ENCODE results near the gene NOL9. TPM values are rescaled to one million over a fixed set of nuclear protein-coding genes. Genes with fewer than 3 reads are reported as not detected.
"Not testable (repeated sequence)": the region's sequence is repeated elsewhere in the genome, so short reads cannot be mapped to it uniquely, and the experiment has no call there.

The NOL9 gene
- total and polyA plus RNA-seq, 2 donors (not counting 3 experiments of a cell fraction or from before 2014, with no cell fraction given): 14.1 to 42.9 TPM

GRCh38 chr1:6600410-6601048, 46.2 kb upstream of the NOL9 start:
- dilution Hi-C loops (cut with MboI; ENCODE audit: extremely low pct_ligation_motif_present, low sequenced_read_pairs): no loop called here
- H3K36me3 ChIP-seq (ENCODE audit: control insufficient read depth in 2 of 2, extremely low read depth in 1 of 2, insufficient read depth in 2 of 2, low read length in 2 of 2): peaks cover 2 to 20% of the 10 kb centered on the region in 2 experiments
- H3K4me2 ChIP-seq (ENCODE audit: insufficient read depth, low read length): peak overlapping the region; percentile 87
- no peaks in the 10 kb centered on the region for H3K9me1 ChIP-seq (replicated peaks; ENCODE audit: control insufficient read depth, extremely low read depth, insufficient read depth, low read length)
- no peak for FAIRE-seq
- H3K27ac ChIP-seq (ENCODE audit: insufficient read depth, low read depth, low read length): peak overlapping the region; percentile 78
- H3K4me1 ChIP-seq (ENCODE audit: control insufficient read depth, extremely low read depth, insufficient read depth, low read length): peaks cover 23% of the 10 kb centered on the region
- H3K9ac ChIP-seq (replicated peaks; ENCODE audit: extremely low read depth, insufficient read depth, low read length): peak overlapping the region; percentile 73
- POLR2A ChIA-PET: interaction anchor here (1.1 to 1.4 kb wide), 2 partner anchors 11 to 20 kb away, joined by 4 to 6 read pairs; partner anchors contain the start of gene ZBTB48
- TF ChIP-seq FOS (IDR thresholded peaks at IDR 0.05; ENCODE audit: borderline replicate concordance, insufficient read depth, low read length) (no peak), POLR2AphosphoS5 (IDR thresholded peaks at IDR 0.05; ENCODE audit: insufficient read depth, low read depth, low read length) (no peak), JUN (IDR thresholded peaks at IDR 0.05; ENCODE audit: borderline replicate concordance, insufficient read depth, insufficient read length, low read depth) (no peak), EZH2 (IDR thresholded peaks at IDR 0.05; ENCODE audit: borderline replicate concordance, low read depth, low read length, severe bottlenecking) (no peak), CTCF (IDR thresholded peaks at IDR 0.05; ENCODE audit: extremely low read depth in 1 of 2, insufficient read depth in 1 of 2, low read depth in 1 of 2, low read length in 2 of 2) (no peak), GATA2 (IDR thresholded peaks at IDR 0.05; ENCODE audit: insufficient read depth, insufficient read length, low read depth, low read length) (no peak), POLR2A (IDR thresholded peaks at IDR 0.05; ENCODE audit: low read depth, low read length) (no peak), MYC (IDR thresholded peaks at IDR 0.05; ENCODE audit: low read depth, low read length) (no peak), MAX (IDR thresholded peaks at IDR 0.05; ENCODE audit: insufficient read depth, insufficient read length) (no peak)
- intact Hi-C loops (cut with micrococcal nuclease): loop anchor here (1.0 to 5.0 kb wide), 5 partner anchors 20 to 187 kb away; partner anchors contain the start of genes CAMTA1, DNAJC11 and NOL9
- H3K9me3 ChIP-seq (replicated peaks; ENCODE audit: control insufficient read depth, insufficient read depth, low read length): no peaks in the 10 kb centered on the region
- H3K4me3 ChIP-seq (replicated peaks in 1 of 3; ENCODE audit: insufficient read depth in 1 of 3, low read depth in 1 of 3, low read length in 3 of 3): peak overlapping the region; percentile 39 to 84 (median 74)
- peak overlapping the region; percentile 24 for H2AFZ ChIP-seq (ENCODE audit: low read depth, low read length)
- BruUV-seq (replicated peaks): TSS peak; percentile 23
- H3K79me2 ChIP-seq (ENCODE audit: control insufficient read depth, insufficient read depth, low read length): peaks cover 58% of the 10 kb centered on the region
- H4K20me1 ChIP-seq (replicated peaks; ENCODE audit: control insufficient read depth, extremely low read depth, insufficient read depth, low read length): no peaks in the 10 kb centered on the region
- no peaks in the 10 kb centered on the region for H3K27me3 ChIP-seq (ENCODE audit: control insufficient read depth in 2 of 2, insufficient read depth in 2 of 2, low read length in 2 of 2)
- CTCF ChIA-PET: interaction anchor here (0.8 to 2.9 kb wide), 11 partner anchors 11 to 114 kb away, joined by 3 to 12 read pairs (median 4); partner anchors contain the start of genes NOL9, TAS1R1, THAP3 and ZBTB48
- DNase-seq (ENCODE audit: low read depth, low spot score): no peak

- Histone ChIP-seq H3K4me2 (ENCODE audit: insufficient read depth, low read length) (peak overlapping the region; percentile 87), H3K36me3 (ENCODE audit: control insufficient read depth in 2 of 2, extremely low read depth in 1 of 2, insufficient read depth in 2 of 2, low read length in 2 of 2) (peaks cover 4 to 24% of the 10 kb centered on the region in 2 experiments), H3K4me1 (ENCODE audit: control insufficient read depth, extremely low read depth, insufficient read depth, low read length) (peaks cover 23% of the 10 kb centered on the region), H3K9ac (replicated peaks; ENCODE audit: extremely low read depth, insufficient read depth, low read length) (peak overlapping the region; percentile 73), H3K79me2 (ENCODE audit: control insufficient read depth, insufficient read depth, low read length) (peaks cover 58% of the 10 kb centered on the region), H3K27ac (ENCODE audit: insufficient read depth, low read depth, low read length) (peak overlapping the region; percentile 78)
- ChIA-PET CTCF (interaction anchor here (0.8 to 2.9 kb wide), 10 partner anchors 16 to 114 kb away, joined by 3 to 12 read pairs (median 4); partner anchors contain the start of genes NOL9, TAS1R1, THAP3 and ZBTB48), POLR2A (interaction anchor here (1.1 to 1.4 kb wide), 2 partner anchors 11 to 20 kb away, joined by 4 to 6 read pairs; partner anchors contain the start of gene ZBTB48)
- H3K27me3 ChIP-seq (ENCODE audit: control insufficient read depth in 2 of 2, insufficient read depth in 2 of 2, low read length in 2 of 2); H3K4me3 ChIP-seq (replicated peaks in 1 of 3; ENCODE audit: insufficient read depth in 1 of 3, low read depth in 1 of 3, low read length in 3 of 3); H2AFZ ChIP-seq (ENCODE audit: low read depth, low read length); FAIRE-seq; DNase-seq (ENCODE audit: low read depth, low spot score); H4K20me1 ChIP-seq (replicated peaks; ENCODE audit: control insufficient read depth, extremely low read depth, insufficient read depth, low read length); H3K9me3 ChIP-seq (replicated peaks; ENCODE audit: control insufficient read depth, insufficient read depth, low read length); H3K9me1 ChIP-seq (replicated peaks; ENCODE audit: control insufficient read depth, extremely low read depth, insufficient read depth, low read length); dilution Hi-C loops (cut with MboI; ENCODE audit: extremely low pct_ligation_motif_present, low sequenced_read_pairs); BruUV-seq (replicated peaks): not testable (repeated sequence)
- intact Hi-C loops (cut with micrococcal nuclease): loop anchor here (5.0 kb wide), 2 partner anchors 102 to 187 kb away; partner anchors contain the start of genes CAMTA1 and DNAJC11
Observed at GRCh38 chr1:6599991-6600390, 45.7 kb upstream of the NOL9 start.

Data from endothelial cell of umbilical vein (primary cell).